ENCODE measurements around the gene OGFR.

- TF ChIP-seq CTCF (conservative IDR thresholded peaks at IDR 0.05; ENCODE audit: low read depth, low read length) (no peak), EZH2 (IDR thresholded peaks at IDR 0.05; ENCODE audit: borderline replicate concordance, low read depth, low read length, poor library complexity, severe bottlenecking) (no peak)
Observed at GRCh38 chr20:62787866-62788265, 16.8 kb upstream of the OGFR start.
